ENCODE results near the gene LITAF. TPM values are rescaled to one million over a fixed set of nuclear protein-coding genes. Genes with fewer than 3 reads are reported as not detected.

Gene LITAF
- total RNA-seq, 1 experiment from 2014 or later, result 328 TPM

- H3K4me3 Mint-ChIP-seq (ENCODE audit: low read depth, unreplicated experiment), result no peak overlapping the region
- no peak for DNase-seq
- no TSS peak for BruUV-seq (replicated peaks)
- peaks cover 73% of the 10 kb centered on the region for H3K4me1 Mint-ChIP-seq (ENCODE audit: low read depth, unreplicated experiment)
- intact Hi-C loops (cut with micrococcal nuclease; ENCODE audit: unreplicated experiment), result no loop called here
- peak overlapping the region; percentile 80 for H3K27ac Mint-ChIP-seq (ENCODE audit: unreplicated experiment)
- peaks cover 41% of the 10 kb centered on the region for H3K36me3 Mint-ChIP-seq (ENCODE audit: insufficient read depth, unreplicated experiment)
- H3K27me3 Mint-ChIP-seq (ENCODE audit: unreplicated experiment), result no peaks in the 10 kb centered on the region
- CTCF ChIA-PET, result no interaction called here
- TF ChIP-seq, protein P1, sequence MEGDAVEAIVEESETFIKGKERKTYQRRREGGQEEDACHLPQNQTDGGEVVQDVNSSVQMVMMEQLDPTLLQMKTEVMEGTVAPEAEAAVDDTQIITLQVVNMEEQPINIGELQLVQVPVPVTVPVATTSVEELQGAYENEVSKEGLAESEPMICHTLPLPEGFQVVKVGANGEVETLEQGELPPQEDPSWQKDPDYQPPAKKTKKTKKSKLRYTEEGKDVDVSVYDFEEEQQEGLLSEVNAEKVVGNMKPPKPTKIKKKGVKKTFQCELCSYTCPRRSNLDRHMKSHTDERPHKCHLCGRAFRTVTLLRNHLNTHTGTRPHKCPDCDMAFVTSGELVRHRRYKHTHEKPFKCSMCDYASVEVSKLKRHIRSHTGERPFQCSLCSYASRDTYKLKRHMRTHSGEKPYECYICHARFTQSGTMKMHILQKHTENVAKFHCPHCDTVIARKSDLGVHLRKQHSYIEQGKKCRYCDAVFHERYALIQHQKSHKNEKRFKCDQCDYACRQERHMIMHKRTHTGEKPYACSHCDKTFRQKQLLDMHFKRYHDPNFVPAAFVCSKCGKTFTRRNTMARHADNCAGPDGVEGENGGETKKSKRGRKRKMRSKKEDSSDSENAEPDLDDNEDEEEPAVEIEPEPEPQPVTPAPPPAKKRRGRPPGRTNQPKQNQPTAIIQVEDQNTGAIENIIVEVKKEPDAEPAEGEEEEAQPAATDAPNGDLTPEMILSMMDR (IDR thresholded peaks at IDR 0.05; ENCODE audit: unreplicated experiment), result no peak
- no peaks in the 10 kb centered on the region for H3K9me3 Mint-ChIP-seq (ENCODE audit: low read depth, unreplicated experiment)
These were observed 23.4 kb upstream of the LITAF start for GRCh38 chr16:11610121-11610505.

DNA sequence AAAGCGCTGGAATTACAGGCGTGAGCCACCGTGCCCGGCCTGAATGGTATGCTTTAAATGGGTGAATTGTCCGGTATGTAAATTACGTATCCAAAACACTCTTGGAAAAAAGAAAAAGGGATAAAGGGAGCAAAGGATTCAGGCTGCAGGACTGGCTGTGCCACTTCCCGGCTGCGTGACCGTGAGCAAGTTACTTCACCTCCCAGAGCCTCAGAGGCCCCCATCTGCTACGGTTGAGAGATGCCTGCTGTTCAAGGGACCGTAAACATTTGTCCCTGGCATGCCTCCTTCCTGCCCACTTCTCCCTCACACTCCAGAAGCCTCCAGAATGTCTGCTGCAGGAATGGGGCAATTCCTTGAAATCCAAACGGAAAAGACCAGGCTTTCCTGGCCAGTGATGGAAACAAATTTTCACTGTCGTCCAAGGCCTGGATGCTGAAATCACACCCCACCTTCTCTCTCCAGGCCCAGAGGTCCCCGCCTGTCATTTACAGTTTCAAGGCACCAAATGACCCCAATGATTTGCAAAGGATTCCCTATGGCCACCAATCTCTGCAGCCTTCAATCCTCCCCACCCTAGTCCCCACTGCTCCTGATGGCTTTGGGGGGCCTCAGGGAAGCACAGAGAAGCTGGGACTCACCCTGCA is 22.9 kb upstream of the LITAF start:
- peak overlapping the region; percentile 80 for H3K27ac Mint-ChIP-seq (ENCODE audit: unreplicated experiment)
- intact Hi-C loops (cut with micrococcal nuclease; ENCODE audit: unreplicated experiment), result no loop called here
- H3K4me3 Mint-ChIP-seq (ENCODE audit: low read depth, unreplicated experiment), result no peak overlapping the region
- no TSS peak for BruUV-seq (replicated peaks)
- H3K4me1 Mint-ChIP-seq (ENCODE audit: low read depth, unreplicated experiment), result peaks cover 68% of the 10 kb centered on the region
- TF ChIP-seq, protein P1 (IDR thresholded peaks at IDR 0.05; ENCODE audit: unreplicated experiment), result no peak
- no peak for DNase-seq
- H3K36me3 Mint-ChIP-seq (ENCODE audit: insufficient read depth, unreplicated experiment), result peaks cover 36% of the 10 kb centered on the region
- no peaks in the 10 kb centered on the region for H3K27me3 Mint-ChIP-seq (ENCODE audit: unreplicated experiment)
- no peaks in the 10 kb centered on the region for H3K9me3 Mint-ChIP-seq (ENCODE audit: low read depth, unreplicated experiment)
- CTCF ChIA-PET, result interaction anchor here (0.7 kb wide), 1 partner anchor 19 kb away, joined by 6 read pairs; no protein-coding TSS in a partner anchor

- peaks cover 6% of the 10 kb centered on the region for H3K36me3 Mint-ChIP-seq (ENCODE audit: insufficient read depth, unreplicated experiment)
- CTCF ChIA-PET, result no interaction called here
- H3K27ac Mint-ChIP-seq (ENCODE audit: unreplicated experiment), result no peak overlapping the region
- intact Hi-C loops (cut with micrococcal nuclease; ENCODE audit: unreplicated experiment), result no loop called here
- no peaks in the 10 kb centered on the region for H3K9me3 Mint-ChIP-seq (ENCODE audit: low read depth, unreplicated experiment)
- TF ChIP-seq, protein P1 (IDR thresholded peaks at IDR 0.05; ENCODE audit: unreplicated experiment), result no peak
- no peak for DNase-seq
- BruUV-seq (replicated peaks), result no TSS peak
- peaks cover 34% of the 10 kb centered on the region for H3K4me1 Mint-ChIP-seq (ENCODE audit: low read depth, unreplicated experiment)
- H3K4me3 Mint-ChIP-seq (ENCODE audit: low read depth, unreplicated experiment), result no peak overlapping the region
- no peaks in the 10 kb centered on the region for H3K27me3 Mint-ChIP-seq (ENCODE audit: unreplicated experiment)
These were observed 19.2 kb upstream of the LITAF start for GRCh38 chr16:11605891-11606290.

DNA sequence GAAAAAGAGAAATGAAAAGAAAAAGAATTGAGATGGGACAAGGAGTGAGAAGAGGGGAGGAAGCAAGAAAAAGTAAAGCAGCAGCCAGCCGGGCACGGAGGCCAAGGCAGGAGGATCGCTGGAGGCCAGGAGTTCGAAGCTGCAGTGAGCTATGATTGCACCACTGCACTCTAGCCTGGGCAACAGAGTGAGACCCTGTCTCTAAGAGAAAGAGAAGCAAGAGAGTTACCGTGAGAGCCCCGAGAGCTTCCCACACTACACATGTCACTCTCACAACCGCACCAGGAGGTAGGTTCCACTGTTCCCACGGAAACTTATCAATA is 18.8 kb upstream of the LITAF start:
- Mint-ChIP-seq H3K4me3 (ENCODE audit: low read depth, unreplicated experiment) (no peak overlapping the region), H3K27me3 (ENCODE audit: unreplicated experiment) (no peaks in the 10 kb centered on the region), H3K4me1 (ENCODE audit: low read depth, unreplicated experiment) (peaks cover 30% of the 10 kb centered on the region), H3K9me3 (ENCODE audit: low read depth, unreplicated experiment) (no peaks in the 10 kb centered on the region), H3K27ac (ENCODE audit: unreplicated experiment) (no peak overlapping the region), H3K36me3 (ENCODE audit: insufficient read depth, unreplicated experiment) (peaks cover 6% of the 10 kb centered on the region)
- BruUV-seq (replicated peaks), result no TSS peak
- TF ChIP-seq, protein P1 (IDR thresholded peaks at IDR 0.05; ENCODE audit: unreplicated experiment), result no peak
- no peak for DNase-seq
- intact Hi-C loops (cut with micrococcal nuclease; ENCODE audit: unreplicated experiment), result no loop called here
- CTCF ChIA-PET, result no interaction called here
